Measurements from ENCODE around the gene HSPB3.
"Not testable (repeated sequence)": the region's sequence is repeated elsewhere in the genome, so short reads cannot be mapped to it uniquely, and the experiment has no call there.

The HSPB3 gene
- 0 reads per million in 3 donors for total RNA-seq

- no peak for DNase-seq
- H3K27me3 ChIP-seq (replicated peaks; ENCODE audit: control insufficient read depth, insufficient read depth, low read length, poor library complexity, severe bottlenecking): no peaks in the 10 kb centered on the region
- no peaks in the 10 kb centered on the region for H3K9me3 ChIP-seq (ENCODE audit: control insufficient read depth, low read length)
- no peak within 1 kb of the TSS for H3K27ac ChIP-seq (ENCODE audit: insufficient read depth, low read length, poor library complexity, severe bottlenecking)
- H3K4me3 ChIP-seq (ENCODE audit: insufficient read depth, low read depth, low read length, poor library complexity, severe bottlenecking): no peak within 1 kb of the TSS
- no peaks in the 10 kb centered on the region for H3K36me3 ChIP-seq (ENCODE audit: control insufficient read depth, insufficient read depth, low read length)
- no peaks in the 10 kb centered on the region for H3K4me1 ChIP-seq (ENCODE audit: control insufficient read depth, insufficient read depth, low read length, poor library complexity, severe bottlenecking)
Measured at GRCh38 chr5:54455413-54456157, at the start of gene HSPB3. HSPB3 (plus strand) TSS chr5:54455699; CDS start chr5:54455790, 91 bp downstream.

- no peak overlapping the region for H3K4me3 ChIP-seq (ENCODE audit: insufficient read depth, low read depth, low read length, poor library complexity, severe bottlenecking)
- no peaks in the 10 kb centered on the region for H3K27me3 ChIP-seq (replicated peaks; ENCODE audit: control insufficient read depth, insufficient read depth, low read length, poor library complexity, severe bottlenecking)
- no peaks in the 10 kb centered on the region for H3K9me3 ChIP-seq (ENCODE audit: control insufficient read depth, low read length)
- H3K27ac ChIP-seq (ENCODE audit: insufficient read depth, low read length, poor library complexity, severe bottlenecking): no peak overlapping the region
- DNase-seq: no peak
- no peaks in the 10 kb centered on the region for H3K4me1 ChIP-seq (ENCODE audit: control insufficient read depth, insufficient read depth, low read length, poor library complexity, severe bottlenecking)
- H3K36me3 ChIP-seq (ENCODE audit: control insufficient read depth, insufficient read depth, low read length): no peaks in the 10 kb centered on the region
Measured at GRCh38 chr5:54411176-54411575, 44.3 kb upstream of the HSPB3 start.

- H3K27ac ChIP-seq (ENCODE audit: insufficient read depth, low read length, poor library complexity, severe bottlenecking): no peak overlapping the region
- no peaks in the 10 kb centered on the region for H3K4me1 ChIP-seq (ENCODE audit: control insufficient read depth, insufficient read depth, low read length, poor library complexity, severe bottlenecking)
- no peak for DNase-seq
- no peaks in the 10 kb centered on the region for H3K27me3 ChIP-seq (replicated peaks; ENCODE audit: control insufficient read depth, insufficient read depth, low read length, poor library complexity, severe bottlenecking)
- H3K9me3 ChIP-seq (ENCODE audit: control insufficient read depth, low read length): no peaks in the 10 kb centered on the region
- no peaks in the 10 kb centered on the region for H3K36me3 ChIP-seq (ENCODE audit: control insufficient read depth, insufficient read depth, low read length)
- no peak overlapping the region for H3K4me3 ChIP-seq (ENCODE audit: insufficient read depth, low read depth, low read length, poor library complexity, severe bottlenecking)
Measured at GRCh38 chr5:54412913-54413312, 42.6 kb upstream of the HSPB3 start.

- H3K27ac ChIP-seq (ENCODE audit: insufficient read depth, low read length, poor library complexity, severe bottlenecking): no peak overlapping the region
- no peaks in the 10 kb centered on the region for H3K4me1 ChIP-seq (ENCODE audit: control insufficient read depth, insufficient read depth, low read length, poor library complexity, severe bottlenecking)
- DNase-seq: no peak
- no peak overlapping the region for H3K4me3 ChIP-seq (ENCODE audit: insufficient read depth, low read depth, low read length, poor library complexity, severe bottlenecking)
- no peaks in the 10 kb centered on the region for H3K9me3 ChIP-seq (ENCODE audit: control insufficient read depth, low read length)
- H3K27me3 ChIP-seq (replicated peaks; ENCODE audit: control insufficient read depth, insufficient read depth, low read length, poor library complexity, severe bottlenecking): no peaks in the 10 kb centered on the region
- no peaks in the 10 kb centered on the region for H3K36me3 ChIP-seq (ENCODE audit: control insufficient read depth, insufficient read depth, low read length)
Measured at GRCh38 chr5:54415147-54415546, 40.4 kb upstream of the HSPB3 start.

- H3K27ac ChIP-seq (ENCODE audit: insufficient read depth, low read length, poor library complexity, severe bottlenecking): no peak overlapping the region
- no peaks in the 10 kb centered on the region for H3K4me1 ChIP-seq (ENCODE audit: control insufficient read depth, insufficient read depth, low read length, poor library complexity, severe bottlenecking)
- H3K36me3 ChIP-seq (ENCODE audit: control insufficient read depth, insufficient read depth, low read length): no peaks in the 10 kb centered on the region
- H3K27me3 ChIP-seq (replicated peaks; ENCODE audit: control insufficient read depth, insufficient read depth, low read length, poor library complexity, severe bottlenecking): no peaks in the 10 kb centered on the region
- H3K4me3 ChIP-seq (ENCODE audit: insufficient read depth, low read depth, low read length, poor library complexity, severe bottlenecking): no peak overlapping the region
- DNase-seq: no peak
- no peaks in the 10 kb centered on the region for H3K9me3 ChIP-seq (ENCODE audit: control insufficient read depth, low read length)
Measured at GRCh38 chr5:54415896-54416601, 39.5 kb upstream of the HSPB3 start.

GRCh38 chr5:54419573-54420423 is 35.7 kb upstream of the HSPB3 start:
- not testable (repeated sequence) for H3K27ac ChIP-seq (ENCODE audit: insufficient read depth, low read length, poor library complexity, severe bottlenecking); H3K4me1 ChIP-seq (ENCODE audit: control insufficient read depth, insufficient read depth, low read length, poor library complexity, severe bottlenecking); H3K27me3 ChIP-seq (replicated peaks; ENCODE audit: control insufficient read depth, insufficient read depth, low read length, poor library complexity, severe bottlenecking); H3K36me3 ChIP-seq (ENCODE audit: control insufficient read depth, insufficient read depth, low read length); H3K4me3 ChIP-seq (ENCODE audit: insufficient read depth, low read depth, low read length, poor library complexity, severe bottlenecking); H3K9me3 ChIP-seq (ENCODE audit: control insufficient read depth, low read length)
- DNase-seq: peak in 1 of 3 donors; percentile 5

GRCh38 chr5:54420511-54420910 is 35.0 kb upstream of the HSPB3 start:
- not testable (repeated sequence) for H3K9me3 ChIP-seq (ENCODE audit: control insufficient read depth, low read length); H3K36me3 ChIP-seq (ENCODE audit: control insufficient read depth, insufficient read depth, low read length); H3K4me3 ChIP-seq (ENCODE audit: insufficient read depth, low read depth, low read length, poor library complexity, severe bottlenecking); H3K4me1 ChIP-seq (ENCODE audit: control insufficient read depth, insufficient read depth, low read length, poor library complexity, severe bottlenecking); DNase-seq; H3K27me3 ChIP-seq (replicated peaks; ENCODE audit: control insufficient read depth, insufficient read depth, low read length, poor library complexity, severe bottlenecking); H3K27ac ChIP-seq (ENCODE audit: insufficient read depth, low read length, poor library complexity, severe bottlenecking)

- Histone ChIP-seq H3K4me3 (ENCODE audit: insufficient read depth, low read depth, low read length, poor library complexity, severe bottlenecking) (no peak overlapping the region), H3K27ac (ENCODE audit: insufficient read depth, low read length, poor library complexity, severe bottlenecking) (no peak overlapping the region), H3K36me3 (ENCODE audit: control insufficient read depth, insufficient read depth, low read length) (no peaks in the 10 kb centered on the region), H3K9me3 (ENCODE audit: control insufficient read depth, low read length) (no peaks in the 10 kb centered on the region), H3K27me3 (replicated peaks; ENCODE audit: control insufficient read depth, insufficient read depth, low read length, poor library complexity, severe bottlenecking) (peaks cover 5% of the 10 kb centered on the region), H3K4me1 (ENCODE audit: control insufficient read depth, insufficient read depth, low read length, poor library complexity, severe bottlenecking) (no peaks in the 10 kb centered on the region)
- no peak for DNase-seq
Measured at GRCh38 chr5:54421976-54422375, 33.5 kb upstream of the HSPB3 start.

GRCh38 chr5:54425258-54425657 is 30.2 kb upstream of the HSPB3 start:
- peaks cover 5% of the 10 kb centered on the region for H3K27me3 ChIP-seq (replicated peaks; ENCODE audit: control insufficient read depth, insufficient read depth, low read length, poor library complexity, severe bottlenecking)
- H3K36me3 ChIP-seq (ENCODE audit: control insufficient read depth, insufficient read depth, low read length): no peaks in the 10 kb centered on the region
- H3K9me3 ChIP-seq (ENCODE audit: control insufficient read depth, low read length): no peaks in the 10 kb centered on the region
- H3K4me1 ChIP-seq (ENCODE audit: control insufficient read depth, insufficient read depth, low read length, poor library complexity, severe bottlenecking): no peaks in the 10 kb centered on the region
- DNase-seq: no peak
- H3K4me3 ChIP-seq (ENCODE audit: insufficient read depth, low read depth, low read length, poor library complexity, severe bottlenecking): no peak overlapping the region
- H3K27ac ChIP-seq (ENCODE audit: insufficient read depth, low read length, poor library complexity, severe bottlenecking): no peak overlapping the region

GRCh38 chr5:54426209-54426608 is 29.3 kb upstream of the HSPB3 start:
- H3K9me3 ChIP-seq (ENCODE audit: control insufficient read depth, low read length): no peaks in the 10 kb centered on the region
- no peak for DNase-seq
- H3K27me3 ChIP-seq (replicated peaks; ENCODE audit: control insufficient read depth, insufficient read depth, low read length, poor library complexity, severe bottlenecking): peaks cover 5% of the 10 kb centered on the region
- no peak overlapping the region for H3K4me3 ChIP-seq (ENCODE audit: insufficient read depth, low read depth, low read length, poor library complexity, severe bottlenecking)
- no peak overlapping the region for H3K27ac ChIP-seq (ENCODE audit: insufficient read depth, low read length, poor library complexity, severe bottlenecking)
- no peaks in the 10 kb centered on the region for H3K36me3 ChIP-seq (ENCODE audit: control insufficient read depth, insufficient read depth, low read length)
- H3K4me1 ChIP-seq (ENCODE audit: control insufficient read depth, insufficient read depth, low read length, poor library complexity, severe bottlenecking): no peaks in the 10 kb centered on the region

Data from effector memory CD4-positive, alpha-beta T cell (primary cell).